ENCODE data around the gene NUP42.

Gene NUP42

GRCh38 chr7:23168111-23168885 is 13.6 kb upstream of the NUP42 start:
- H3K9me3 ChIP-seq: no peaks in the 10 kb centered on the region
- H3K27me3 ChIP-seq: no peaks in the 10 kb centered on the region
- TF ChIP-seq, protein P1, sequence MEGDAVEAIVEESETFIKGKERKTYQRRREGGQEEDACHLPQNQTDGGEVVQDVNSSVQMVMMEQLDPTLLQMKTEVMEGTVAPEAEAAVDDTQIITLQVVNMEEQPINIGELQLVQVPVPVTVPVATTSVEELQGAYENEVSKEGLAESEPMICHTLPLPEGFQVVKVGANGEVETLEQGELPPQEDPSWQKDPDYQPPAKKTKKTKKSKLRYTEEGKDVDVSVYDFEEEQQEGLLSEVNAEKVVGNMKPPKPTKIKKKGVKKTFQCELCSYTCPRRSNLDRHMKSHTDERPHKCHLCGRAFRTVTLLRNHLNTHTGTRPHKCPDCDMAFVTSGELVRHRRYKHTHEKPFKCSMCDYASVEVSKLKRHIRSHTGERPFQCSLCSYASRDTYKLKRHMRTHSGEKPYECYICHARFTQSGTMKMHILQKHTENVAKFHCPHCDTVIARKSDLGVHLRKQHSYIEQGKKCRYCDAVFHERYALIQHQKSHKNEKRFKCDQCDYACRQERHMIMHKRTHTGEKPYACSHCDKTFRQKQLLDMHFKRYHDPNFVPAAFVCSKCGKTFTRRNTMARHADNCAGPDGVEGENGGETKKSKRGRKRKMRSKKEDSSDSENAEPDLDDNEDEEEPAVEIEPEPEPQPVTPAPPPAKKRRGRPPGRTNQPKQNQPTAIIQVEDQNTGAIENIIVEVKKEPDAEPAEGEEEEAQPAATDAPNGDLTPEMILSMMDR (IDR thresholded peaks at IDR 0.05): no peak
- no peaks in the 10 kb centered on the region for H3K4me1 ChIP-seq (ENCODE audit: control insufficient read depth in 1 of 2, insufficient read depth in 1 of 2, low read depth in 1 of 2, low read length in 1 of 2)
- no peak overlapping the region for H3K4me3 ChIP-seq (ENCODE audit: low read depth in 1 of 2, low read length in 1 of 2)
- peaks cover 9% of the 10 kb centered on the region for H3K36me3 ChIP-seq
- H3K27ac ChIP-seq: no peak overlapping the region

DNA sequence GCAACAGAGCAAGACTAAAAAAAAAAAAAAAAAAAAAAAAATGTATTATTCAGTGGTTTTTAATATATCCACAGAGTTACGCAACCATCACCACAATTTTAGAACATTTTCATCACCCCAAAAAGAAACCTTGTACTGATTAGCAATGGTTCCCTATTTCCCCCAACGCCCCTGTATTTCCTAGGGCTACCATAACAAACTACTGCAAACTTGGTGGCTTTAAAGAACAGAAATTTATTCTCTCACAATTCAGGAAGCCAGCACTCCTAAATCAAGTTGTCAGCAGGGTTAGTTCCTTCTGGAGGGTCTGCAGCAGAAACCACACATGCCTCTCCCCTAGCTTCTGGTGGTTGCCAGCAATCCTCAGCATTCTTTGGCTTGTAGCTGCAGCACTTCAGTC is 5.9 kb upstream of the NUP42 start:
- Histone ChIP-seq H3K4me1 (ENCODE audit: control insufficient read depth in 1 of 2, insufficient read depth in 1 of 2, low read depth in 1 of 2, low read length in 1 of 2) (peaks cover 1 to 5% of the 10 kb centered on the region in 2 experiments), H3K4me3 (ENCODE audit: low read depth in 1 of 2, low read length in 1 of 2) (no peak overlapping the region)

DNA sequence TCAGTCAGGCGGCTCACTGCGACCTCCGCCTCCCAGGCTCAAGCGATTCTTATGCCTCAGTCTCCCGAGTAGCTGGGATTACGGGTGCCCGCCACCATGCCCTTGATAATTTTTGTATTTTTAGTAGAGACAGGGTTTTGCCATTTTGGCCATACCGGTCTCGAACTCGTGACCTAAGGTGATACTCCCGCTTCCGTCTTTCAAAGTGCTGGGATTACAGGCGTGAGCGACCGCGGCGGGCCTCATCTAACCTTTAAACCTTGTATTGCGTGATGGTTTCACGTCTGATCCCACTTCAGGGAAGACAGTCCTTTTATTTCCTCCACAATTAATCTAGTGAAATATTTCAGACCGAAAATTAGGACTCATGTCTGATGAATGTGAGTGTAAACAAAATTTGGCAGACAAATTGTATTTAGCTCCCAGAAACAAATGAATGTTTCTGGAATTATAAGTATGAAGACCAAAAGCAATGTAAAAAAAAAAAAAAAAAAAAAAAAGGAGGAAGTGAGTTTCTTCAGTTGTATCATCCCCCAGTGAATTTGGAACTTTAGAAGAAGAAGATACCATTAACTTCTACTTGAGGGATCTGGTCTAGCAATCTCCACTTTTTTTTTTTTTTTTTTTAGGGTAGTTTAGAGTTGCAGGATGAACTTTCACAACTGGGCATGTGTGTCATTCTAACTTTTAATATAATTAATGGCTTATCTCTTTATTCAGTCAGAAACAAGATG is 1.6 kb downstream of the NUP42 start:
- peaks cover 25 to 26% of the 10 kb centered on the region in 2 experiments for H3K4me1 ChIP-seq (ENCODE audit: control insufficient read depth in 1 of 2, insufficient read depth in 1 of 2, low read depth in 1 of 2, low read length in 1 of 2)
- TF ChIP-seq, protein P1 (IDR thresholded peaks at IDR 0.05): no peak
- peaks cover 16% of the 10 kb centered on the region for H3K27me3 ChIP-seq
- H3K27ac ChIP-seq: no peak overlapping the region
- H3K4me3 ChIP-seq (ENCODE audit: low read depth in 1 of 2, low read length in 1 of 2): no peak overlapping the region
- peaks cover 21% of the 10 kb centered on the region for H3K36me3 ChIP-seq
- H3K9me3 ChIP-seq: no peaks in the 10 kb centered on the region

More for the DNA sequence above, 5.9 kb upstream of the NUP42 start:
- Histone ChIP-seq H3K9me3 (no peaks in the 10 kb centered on the region), H3K36me3 (peaks cover 5% of the 10 kb centered on the region), H3K27me3 (peaks cover 33% of the 10 kb centered on the region), H3K27ac (no peak overlapping the region)
- TF ChIP-seq, protein P1 (IDR thresholded peaks at IDR 0.05): no peak

GRCh38 chr7:23184291-23184690 is 2.4 kb downstream of the NUP42 start:
- H3K27me3 ChIP-seq: peaks cover 8% of the 10 kb centered on the region
- H3K4me1 ChIP-seq (ENCODE audit: control insufficient read depth in 1 of 2, insufficient read depth in 1 of 2, low read depth in 1 of 2, low read length in 1 of 2): peaks cover 25 to 26% of the 10 kb centered on the region in 2 experiments
- H3K9me3 ChIP-seq: no peaks in the 10 kb centered on the region
- TF ChIP-seq, protein P1 (IDR thresholded peaks at IDR 0.05): no peak
- H3K36me3 ChIP-seq: peaks cover 29% of the 10 kb centered on the region
- H3K4me3 ChIP-seq (ENCODE audit: low read depth in 1 of 2, low read length in 1 of 2): no peak overlapping the region
- H3K27ac ChIP-seq: no peak overlapping the region

- Histone ChIP-seq H3K9me3 (no peaks in the 10 kb centered on the region), H3K4me1 (ENCODE audit: control insufficient read depth in 1 of 2, insufficient read depth in 1 of 2, low read depth in 1 of 2, low read length in 1 of 2) (peaks cover 25 to 26% of the 10 kb centered on the region in 2 experiments), H3K4me3 (ENCODE audit: low read depth in 1 of 2, low read length in 1 of 2) (no peak overlapping the region)
Observed at GRCh38 chr7:23184709-23185359, 3.0 kb downstream of the NUP42 start.

More at GRCh38 chr7:23184709-23185359, 3.0 kb downstream of the NUP42 start:
- TF ChIP-seq, protein P1 (IDR thresholded peaks at IDR 0.05): no peak
- H3K27me3 ChIP-seq: peaks cover 3% of the 10 kb centered on the region
- H3K36me3 ChIP-seq: peaks cover 32% of the 10 kb centered on the region
- H3K27ac ChIP-seq: no peak overlapping the region
